GM23338 (cell line): Measurements from ENCODE around the gene BATF3. TPM values are rescaled to one million over a fixed set of nuclear protein-coding genes. Genes with fewer than 3 reads are reported as not detected.

Experiments used
- ATAC-seq: fragments of 200-7000 bp; cut with Tn5 transposase; 3 replicates; pipeline ENCODE4 v1.9.1; 2020
- DNase-seq: peaks from one replicate; pipeline ENCODE4 v3.0.0-alpha.2; 2015; ENCODE audit warnings: low spot score
- H2AFZ ChIP-seq: fragments of 200-600 bp; sonication (generic); 2 replicates; pipeline ENCODE4 v1.8.0; 2016; ENCODE audit warnings: antibody characterized with exemption, mild to moderate bottlenecking, moderate library complexity
- H3F3A ChIP-seq: fragments of 200-600 bp; sonication (generic); replicated peaks from 2 replicates; pipeline ENCODE4 v1.8.0; 2017; ENCODE audit warnings: antibody characterized with exemption, mixed run types, low read depth
- H3K27ac ChIP-seq: fragments of 200-600 bp; sonication (generic); 2 replicates; pipeline ENCODE4 v1.6.1; 2016; ENCODE audit warnings: low read depth
- H3K27me3 ChIP-seq: fragments of 200-600 bp; sonication (generic); 2 replicates; pipeline ENCODE4 v1.8.0; 2016; ENCODE audit warnings: mild to moderate bottlenecking, mixed run types, moderate library complexity; ENCODE audit not compliant: insufficient read depth
- H3K36me3 ChIP-seq: fragments of 200-600 bp; sonication (generic); 2 replicates; pipeline ENCODE4 v1.8.0; 2016; ENCODE audit warnings: mild to moderate bottlenecking; ENCODE audit not compliant: insufficient read depth
- H3K4me1 ChIP-seq: fragments of 200-600 bp; sonication (generic); 2 replicates; pipeline ENCODE4 v1.8.0; 2016; ENCODE audit warnings: mild to moderate bottlenecking, moderate library complexity; ENCODE audit not compliant: insufficient read depth
- H3K4me2 ChIP-seq: fragments of 200-600 bp; sonication (generic); 2 replicates; pipeline ENCODE4 v1.7.1; 2017; ENCODE audit warnings: mixed run types
- H3K4me3 ChIP-seq: fragments of 200-600 bp; sonication (generic); 2 replicates; pipeline ENCODE4 v1.6.1; 2016; ENCODE audit warnings: mixed run types
- H3K79me2 ChIP-seq: fragments of 200-600 bp; sonication (generic); replicated peaks from 2 replicates; pipeline ENCODE4 v1.8.0; 2017; ENCODE audit warnings: mild to moderate bottlenecking; ENCODE audit not compliant: insufficient read depth
- H3K9me2 ChIP-seq: fragments of 200-600 bp; sonication (generic); 2 replicates; pipeline ENCODE4 v1.8.0; 2017; ENCODE audit not compliant: insufficient read depth
- H4K20me1 ChIP-seq: fragments of 200-600 bp; sonication (generic); replicated peaks from 2 replicates; pipeline ENCODE4 v1.8.0; 2017; ENCODE audit warnings: mild to moderate bottlenecking; ENCODE audit not compliant: insufficient read depth
- H3K27ac Mint-ChIP-seq: 2 replicates; pipeline ENCODE4 v1.8.0; 2020; ENCODE audit warnings: inconsistent platforms, mild to moderate bottlenecking, moderate library complexity, mixed read lengths
- H3K27me3 Mint-ChIP-seq: 3 replicates; pipeline ENCODE4 v1.8.0; 2022; ENCODE audit warnings: low read depth, mild to moderate bottlenecking, moderate library complexity, mixed read lengths, inconsistent platforms; ENCODE audit not compliant: insufficient read depth, poor library complexity
- H3K36me3 Mint-ChIP-seq: 3 replicates; pipeline ENCODE4 v1.8.0; 2021; ENCODE audit warnings: low read depth, mild to moderate bottlenecking, inconsistent platforms, moderate library complexity, mixed read lengths
- H3K4me1 Mint-ChIP-seq: 3 replicates; pipeline ENCODE4 v1.8.0; 2020; ENCODE audit warnings: mild to moderate bottlenecking, inconsistent platforms, mixed read lengths
- H3K4me3 Mint-ChIP-seq: 3 replicates; pipeline ENCODE4 v1.8.0; 2021; ENCODE audit warnings: moderate library complexity, mild to moderate bottlenecking, inconsistent platforms, mixed read lengths
- H3K9me3 Mint-ChIP-seq: 3 replicates; pipeline ENCODE4 v1.8.0; 2020; ENCODE audit warnings: moderate library complexity, mild to moderate bottlenecking, inconsistent platforms, mixed read lengths
- ETS1 ChIP-seq: IDR thresholded peaks from 2 replicates; pipeline ENCODE4 v1.6.1; 2016; ENCODE audit warnings: antibody characterized with exemption
- EZH2 ChIP-seq: fragments of 200-600 bp; sonication (generic); IDR thresholded peaks from one replicate; pipeline ENCODE4 v1.8.0; 2017; ENCODE audit warnings: antibody characterized with exemption, mild to moderate bottlenecking, low read depth; ENCODE audit not compliant: unreplicated experiment
- EZH2phosphoT487 ChIP-seq: fragments of 200-600 bp; sonication (generic); IDR thresholded peaks from one replicate; pipeline ENCODE4 v1.8.1; 2018; ENCODE audit warnings: antibody characterized with exemption; ENCODE audit not compliant: unreplicated experiment
- JUNB ChIP-seq: IDR thresholded peaks from one replicate; pipeline ENCODE4 v1.6.1; 2016; ENCODE audit warnings: antibody characterized with exemption; ENCODE audit not compliant: unreplicated experiment
- NANOG ChIP-seq: IDR thresholded peaks from 2 replicates; pipeline ENCODE4 v1.6.1; 2016; ENCODE audit warnings: antibody characterized with exemption, borderline replicate concordance
- POLR2AphosphoS5 ChIP-seq: IDR thresholded peaks from 2 replicates; pipeline ENCODE4 v1.6.1; 2016; ENCODE audit warnings: antibody characterized with exemption, low read depth
- REST ChIP-seq: IDR thresholded peaks from one replicate; pipeline ENCODE4 v1.6.1; 2018; ENCODE audit warnings: antibody characterized with exemption; ENCODE audit not compliant: unreplicated experiment
- STAT1 ChIP-seq: IDR thresholded peaks from one replicate; pipeline ENCODE4 v1.6.1; 2016; ENCODE audit warnings: antibody characterized with exemption; ENCODE audit not compliant: unreplicated experiment
- ZNF114 ChIP-seq: fragments of 250-450 bp; sonication (Bioruptor Pico); IDR thresholded peaks from 2 replicates; pipeline ENCODE4 v1.5.0; 2020; ENCODE audit warnings: mild to moderate bottlenecking, moderate library complexity
- ZNF331 ChIP-seq: fragments of 250-450 bp; sonication (Bioruptor Pico); IDR thresholded peaks from 2 replicates; pipeline ENCODE4 v1.5.0; 2020; ENCODE audit warnings: low read depth, mild to moderate bottlenecking, moderate library complexity
- polyA plus RNA-seq: library from polyadenylated mRNA; unstranded; fragments of >200 nt; fragmentation: Nextera tagmentation; extraction: Ambion mirVana; gene quantifications from 2 replicates; pipeline ENCODE4 v1.2.1, GENCODE V29; 2016
- total RNA-seq: library from RNA; depleted of rRNA; stranded (reverse); fragments of >200 nt; shearing (Covaris generic); gene quantifications from 2 replicates; pipeline ENCODE4 v1.2.3, GENCODE V29; 2014
- TF ChIP-seq, protein P1 (sequence below), 2 experiments: fragments of 200-600 bp in 1 of 2; sonication (generic) in 1 of 2; conservative IDR thresholded peaks; 2 replicates each; pipeline versions ENCODE4 v1.5.1 to v1.6.1; 2016 to 2017; ENCODE audit warnings: antibody characterized with exemption in 2 of 2, low read depth in 2 of 2, mild to moderate bottlenecking in 2 of 2, moderate library complexity in 1 of 2

The BATF3 gene
- total and polyA plus RNA-seq, 2 experiments from 2014 or later = 3.6 to 7.8 TPM

DNA sequence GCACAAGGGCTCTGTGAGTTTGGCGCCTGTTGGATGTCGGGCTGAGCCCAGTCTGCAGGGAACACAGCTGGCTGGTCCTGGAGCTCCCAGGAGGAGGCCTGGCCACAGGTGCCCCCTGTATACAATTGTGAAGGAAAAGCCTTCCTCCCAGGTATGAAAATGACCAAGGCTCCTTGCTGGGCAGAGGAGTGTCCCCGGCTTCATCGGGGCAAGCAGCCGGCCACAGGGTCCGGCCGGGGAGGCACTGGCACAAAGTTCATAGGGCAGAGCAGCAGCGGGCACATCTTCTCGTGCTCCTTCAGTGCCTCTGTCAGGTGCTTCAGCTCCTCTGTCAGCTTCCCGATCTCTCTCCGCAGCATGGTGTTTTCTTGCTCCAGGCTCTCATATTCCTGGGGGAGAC is 13.0 kb downstream of the BATF3 start:
- no peaks in the 10 kb centered on the region for H3K27me3 ChIP-seq
- no peak overlapping the region for H2AFZ ChIP-seq
- H3K4me3 ChIP-seq = no peak overlapping the region
- TF ChIP-seq ETS1 (no peak), EZH2phosphoT487 (no peak), REST (no peak), NANOG (no peak), ZNF114 (CRISPR knock-in tag) (no peak), JUNB (no peak), POLR2AphosphoS5 (no peak), ZNF331 (CRISPR knock-in tag) (no peak), STAT1 (no peak)
- TF ChIP-seq, protein P1, sequence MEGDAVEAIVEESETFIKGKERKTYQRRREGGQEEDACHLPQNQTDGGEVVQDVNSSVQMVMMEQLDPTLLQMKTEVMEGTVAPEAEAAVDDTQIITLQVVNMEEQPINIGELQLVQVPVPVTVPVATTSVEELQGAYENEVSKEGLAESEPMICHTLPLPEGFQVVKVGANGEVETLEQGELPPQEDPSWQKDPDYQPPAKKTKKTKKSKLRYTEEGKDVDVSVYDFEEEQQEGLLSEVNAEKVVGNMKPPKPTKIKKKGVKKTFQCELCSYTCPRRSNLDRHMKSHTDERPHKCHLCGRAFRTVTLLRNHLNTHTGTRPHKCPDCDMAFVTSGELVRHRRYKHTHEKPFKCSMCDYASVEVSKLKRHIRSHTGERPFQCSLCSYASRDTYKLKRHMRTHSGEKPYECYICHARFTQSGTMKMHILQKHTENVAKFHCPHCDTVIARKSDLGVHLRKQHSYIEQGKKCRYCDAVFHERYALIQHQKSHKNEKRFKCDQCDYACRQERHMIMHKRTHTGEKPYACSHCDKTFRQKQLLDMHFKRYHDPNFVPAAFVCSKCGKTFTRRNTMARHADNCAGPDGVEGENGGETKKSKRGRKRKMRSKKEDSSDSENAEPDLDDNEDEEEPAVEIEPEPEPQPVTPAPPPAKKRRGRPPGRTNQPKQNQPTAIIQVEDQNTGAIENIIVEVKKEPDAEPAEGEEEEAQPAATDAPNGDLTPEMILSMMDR (conservative IDR thresholded peaks at IDR 0.05; ENCODE audit: low read depth in 2 of 2) = no peak
- no peaks in the 10 kb centered on the region for H3F3A ChIP-seq
- DNase-seq (no peak), ATAC-seq (no peak)
- no peaks in the 10 kb centered on the region for H3K79me2 ChIP-seq
- Mint-ChIP-seq H3K4me1 (peaks cover 19% of the 10 kb centered on the region), H3K27ac (no peak overlapping the region), H3K4me3 (no peak overlapping the region), H3K27me3 (peaks cover 1% of the 10 kb centered on the region), H3K36me3 (no peaks in the 10 kb centered on the region; the same call in 2 of the 3 replicates), H3K9me3 (no peaks in the 10 kb centered on the region)
- no peak overlapping the region for H3K27ac ChIP-seq
- peaks cover 19% of the 10 kb centered on the region for H3K9me2 ChIP-seq
- no peaks in the 10 kb centered on the region for H4K20me1 ChIP-seq
- H3K36me3 ChIP-seq = no peaks in the 10 kb centered on the region; the same call in 1 of the 2 replicates
- no peak overlapping the region for H3K4me2 ChIP-seq
- peaks cover 11% of the 10 kb centered on the region for H3K4me1 ChIP-seq

- peaks cover 19% of the 10 kb centered on the region for H3K9me2 ChIP-seq
- no peak for DNase-seq
- H3K27ac Mint-ChIP-seq = no peak overlapping the region
- H3F3A ChIP-seq = no peaks in the 10 kb centered on the region
- H3K4me1 Mint-ChIP-seq = peaks cover 20% of the 10 kb centered on the region
- H3K27me3 Mint-ChIP-seq = peaks cover 1% of the 10 kb centered on the region
- no peaks in the 10 kb centered on the region for H3K9me3 Mint-ChIP-seq
- H3K36me3 ChIP-seq = no peaks in the 10 kb centered on the region; the same call in 1 of the 2 replicates
- no peak overlapping the region for H2AFZ ChIP-seq
- H4K20me1 ChIP-seq = no peaks in the 10 kb centered on the region
- H3K4me2 ChIP-seq = no peak overlapping the region
- peaks cover 11% of the 10 kb centered on the region for H3K4me1 ChIP-seq
- ATAC-seq = no peak
- H3K27me3 ChIP-seq = no peaks in the 10 kb centered on the region
- H3K36me3 Mint-ChIP-seq = no peaks in the 10 kb centered on the region; the same call in 2 of the 3 replicates
- H3K4me3 ChIP-seq = no peak overlapping the region
- H3K27ac ChIP-seq = no peak overlapping the region
- no peak overlapping the region for H3K4me3 Mint-ChIP-seq
- no peaks in the 10 kb centered on the region for H3K79me2 ChIP-seq
- TF ChIP-seq EZH2 = no peak
These were observed 13.6 kb downstream of the BATF3 start for GRCh38 chr1:212686069-212686468.
